KBM-7 (cell line): ENCODE results near the gene PODXL.
A peak's percentile ranks its signal among the peaks of the same experiment; 100 is the strongest.
"Not testable (repeated sequence)": the region's sequence is repeated elsewhere in the genome, so short reads cannot be mapped to it uniquely, and the experiment has no call there.

Experiments
- DNase-seq: peaks from one replicate; pipeline ENCODE4 v3.0.0-alpha.2; 2015
- in situ Hi-C: fragments of 300-500 bp; cut with MboI; formaldehyde crosslinking; loops from 2 replicates; pipeline ENCODE4 v1.14.3; 2020; ENCODE audit warnings: low sequenced_read_pairs, low pct_unique_long_range_greater_than_20kb, mixed read lengths

PODXL gene

GRCh38 chr7:131517218-131517923, 39.1 kb downstream of the PODXL start:
- in situ Hi-C loops, result no loop called here
- DNase-seq, result no peak

- in situ Hi-C loops, DNase-seq: not testable (repeated sequence)
Observed at GRCh38 chr7:131515471-131515870, 41.0 kb downstream of the PODXL start.

GRCh38 chr7:131513245-131514061, 43.0 kb downstream of the PODXL start:
- peak; percentile 80 for DNase-seq
- in situ Hi-C loops, result no loop called here

GRCh38 chr7:131511774-131512535, 44.5 kb downstream of the PODXL start:
- in situ Hi-C loops, result no loop called here
- no peak for DNase-seq

GRCh38 chr7:131511071-131511470, 45.4 kb downstream of the PODXL start:
- no peak for DNase-seq
- in situ Hi-C loops, result no loop called here

- DNase-seq, result no peak
- in situ Hi-C loops, result no loop called here
Observed at GRCh38 chr7:131509781-131510180, 46.6 kb downstream of the PODXL start.

- no peak for DNase-seq
- in situ Hi-C loops, result no loop called here
Observed at GRCh38 chr7:131508754-131509486, 47.5 kb downstream of the PODXL start.

GRCh38 chr7:131507592-131508331, 48.7 kb downstream of the PODXL start:
- DNase-seq, result peak; percentile 81
- in situ Hi-C loops, result no loop called here

- in situ Hi-C loops, result no loop called here
Observed at GRCh38 chr7:131506597-131506996, 49.8 kb downstream of the PODXL start.

GRCh38 chr7:131505636-131506557, 50.5 kb downstream of the PODXL start:
- in situ Hi-C loops, result no loop called here
- no peak for DNase-seq

More at GRCh38 chr7:131506597-131506996, 49.8 kb downstream of the PODXL start:
- DNase-seq, result no peak

GRCh38 chr7:131505037-131505620, 51.3 kb downstream of the PODXL start:
- in situ Hi-C loops, DNase-seq: not testable (repeated sequence)

GRCh38 chr7:131504157-131504899, 52.1 kb downstream of the PODXL start:
- no peak for DNase-seq
- in situ Hi-C loops, result no loop called here

- in situ Hi-C loops, result no loop called here
- DNase-seq, result no peak
Observed at GRCh38 chr7:131503639-131504038, 52.8 kb downstream of the PODXL start.

GRCh38 chr7:131502810-131503508, 53.5 kb downstream of the PODXL start:
- no peak for DNase-seq
- in situ Hi-C loops, result no loop called here

GRCh38 chr7:131501930-131502685, 54.3 kb downstream of the PODXL start:
- in situ Hi-C loops, result no loop called here
- no peak for DNase-seq
